GM18861 (cell line): ENCODE results near the gene SLC38A6.
"Not testable (repeated sequence)": the region's sequence is repeated elsewhere in the genome, so short reads cannot be mapped to it uniquely, and the experiment has no call there.

Source experiments
- ATAC-seq: cut with Tn5 transposase; IDR thresholded peaks from one replicate; pipeline ENCODE4 v1.9.1; 2021; ENCODE audit not compliant: unreplicated experiment

Gene SLC38A6

GRCh38 chr14:61048640-61049039, 67.6 kb downstream of the SLC38A6 start:
- ATAC-seq: no peak

GRCh38 chr14:61050417-61050816, 69.4 kb downstream of the SLC38A6 start:
- no peak for ATAC-seq

- ATAC-seq: no peak
Measured at GRCh38 chr14:61051051-61051450, 70.0 kb downstream of the SLC38A6 start.

GRCh38 chr14:61051621-61052020, 70.6 kb downstream of the SLC38A6 start:
- ATAC-seq: no peak

DNA sequence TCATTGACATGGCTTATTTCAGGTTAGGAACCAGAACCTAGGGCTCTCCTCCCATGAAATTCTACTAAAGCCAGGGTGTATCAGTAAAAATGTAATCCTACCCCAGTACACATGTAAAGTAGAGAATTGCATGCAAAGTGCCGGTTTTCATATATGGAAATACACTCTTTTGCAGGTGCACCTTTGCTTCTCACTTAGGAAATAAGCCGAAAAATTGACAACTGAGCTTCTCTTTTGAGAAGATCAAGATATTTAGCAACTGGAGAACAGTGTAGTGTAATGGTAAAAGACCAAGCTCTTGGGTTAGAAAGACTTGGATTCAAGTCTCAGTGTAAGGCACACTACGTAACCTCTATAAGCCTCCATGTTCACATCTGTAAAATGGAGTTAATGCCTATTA, 82.4 kb downstream of the SLC38A6 start:
- ATAC-seq: no peak

DNA sequence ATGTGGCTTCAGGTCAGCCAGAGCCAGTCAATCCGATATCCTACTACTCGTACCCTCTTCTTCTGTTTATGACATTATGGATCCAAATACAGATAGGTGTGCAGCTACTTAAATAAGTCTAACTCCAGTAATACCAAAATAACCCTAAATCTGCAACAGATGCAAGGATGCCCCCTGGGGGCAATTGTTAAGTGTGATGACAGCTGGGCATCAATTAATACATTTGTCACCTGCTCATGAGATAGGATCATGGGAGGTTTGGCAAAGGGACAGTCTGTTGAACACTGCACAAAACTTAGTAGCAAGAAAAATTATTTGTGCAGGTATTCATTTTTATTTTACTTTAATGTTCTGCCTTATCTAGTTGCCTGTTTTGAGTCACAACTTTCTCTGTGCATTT, 83.2 kb downstream of the SLC38A6 start:
- ATAC-seq: no peak

DNA sequence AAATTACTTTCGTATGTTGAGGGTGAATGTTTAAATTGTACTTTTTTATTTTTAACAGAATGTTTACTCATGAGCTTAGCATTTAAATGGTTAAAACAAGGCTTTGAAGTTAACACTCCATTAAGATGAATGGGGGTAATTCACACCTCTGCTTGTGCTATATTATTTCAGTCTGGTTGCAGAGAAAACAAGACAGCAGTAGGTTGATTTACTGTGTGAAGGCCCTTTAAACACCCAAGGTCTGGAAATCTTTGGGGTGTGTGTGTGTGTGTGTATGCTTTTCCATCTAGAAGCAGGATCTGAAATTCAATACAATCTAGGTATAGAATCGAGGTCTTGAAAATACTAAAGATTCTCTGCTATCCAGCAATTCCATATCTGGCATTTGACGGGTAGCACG, 83.8 kb downstream of the SLC38A6 start:
- ATAC-seq: no peak

DNA sequence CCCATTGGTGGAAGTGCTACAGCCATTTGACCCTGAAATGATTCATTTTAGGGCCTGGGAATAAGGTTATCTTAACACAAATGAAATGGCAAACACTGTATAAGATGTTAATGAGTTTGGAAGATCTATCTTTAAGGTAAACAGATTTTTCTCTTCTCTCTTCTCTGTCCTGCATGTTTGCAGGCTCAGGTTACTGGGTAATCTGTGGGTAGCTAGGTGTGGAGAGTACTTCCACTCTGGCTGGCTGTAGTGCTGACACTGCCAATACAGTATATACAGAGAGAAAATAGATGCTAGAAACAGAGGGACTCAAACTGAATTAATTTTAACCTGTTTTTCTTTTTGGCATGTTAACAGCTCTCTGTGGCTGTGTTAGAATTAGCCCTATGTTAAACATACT, 84.6 kb downstream of the SLC38A6 start:
- no peak for ATAC-seq

- ATAC-seq: not testable (repeated sequence)
Measured at GRCh38 chr14:61072442-61072841, 91.4 kb downstream of the SLC38A6 start.

DNA sequence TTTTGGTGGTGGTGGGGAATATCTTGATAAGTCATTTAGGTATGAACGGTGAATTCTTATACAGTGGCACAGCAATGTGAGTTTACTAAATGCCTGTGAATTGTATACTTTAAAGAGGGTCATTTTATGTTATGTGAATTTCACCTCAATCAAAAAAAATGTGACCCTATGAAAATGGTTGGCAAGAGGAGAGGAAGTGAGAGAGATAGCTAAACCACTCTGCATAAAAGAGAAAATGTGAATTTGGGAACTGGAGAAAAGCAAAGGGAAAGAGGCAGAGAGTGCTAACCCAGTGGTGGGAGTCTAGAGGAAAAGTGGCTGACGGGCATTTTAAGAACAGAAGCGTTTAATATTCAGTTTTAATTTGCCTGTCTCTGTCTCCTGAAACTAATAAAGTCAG, 93.8 kb downstream of the SLC38A6 start:
- no peak for ATAC-seq

DNA sequence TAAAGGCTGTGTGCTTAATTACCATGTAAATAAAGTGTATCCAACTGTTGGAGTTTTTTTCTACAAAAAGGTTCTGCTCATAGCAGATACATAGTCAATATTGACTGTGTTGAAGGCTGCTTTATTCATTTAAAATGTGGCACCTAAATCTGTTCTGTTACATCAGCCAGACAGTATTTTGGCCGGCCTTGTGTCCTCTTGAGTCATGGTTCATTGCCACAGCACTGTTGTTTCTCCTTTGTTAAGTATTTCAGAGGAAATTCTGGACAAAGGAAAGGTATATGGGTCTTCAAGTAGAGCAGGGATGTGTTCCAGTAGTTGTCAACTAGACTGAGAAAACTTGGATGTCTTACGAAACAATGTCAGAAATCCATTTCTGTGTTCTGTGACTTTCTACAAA, 95.5 kb downstream of the SLC38A6 start:
- ATAC-seq: no peak

GRCh38 chr14:61077437-61077836, 96.4 kb downstream of the SLC38A6 start:
- ATAC-seq: no peak

DNA sequence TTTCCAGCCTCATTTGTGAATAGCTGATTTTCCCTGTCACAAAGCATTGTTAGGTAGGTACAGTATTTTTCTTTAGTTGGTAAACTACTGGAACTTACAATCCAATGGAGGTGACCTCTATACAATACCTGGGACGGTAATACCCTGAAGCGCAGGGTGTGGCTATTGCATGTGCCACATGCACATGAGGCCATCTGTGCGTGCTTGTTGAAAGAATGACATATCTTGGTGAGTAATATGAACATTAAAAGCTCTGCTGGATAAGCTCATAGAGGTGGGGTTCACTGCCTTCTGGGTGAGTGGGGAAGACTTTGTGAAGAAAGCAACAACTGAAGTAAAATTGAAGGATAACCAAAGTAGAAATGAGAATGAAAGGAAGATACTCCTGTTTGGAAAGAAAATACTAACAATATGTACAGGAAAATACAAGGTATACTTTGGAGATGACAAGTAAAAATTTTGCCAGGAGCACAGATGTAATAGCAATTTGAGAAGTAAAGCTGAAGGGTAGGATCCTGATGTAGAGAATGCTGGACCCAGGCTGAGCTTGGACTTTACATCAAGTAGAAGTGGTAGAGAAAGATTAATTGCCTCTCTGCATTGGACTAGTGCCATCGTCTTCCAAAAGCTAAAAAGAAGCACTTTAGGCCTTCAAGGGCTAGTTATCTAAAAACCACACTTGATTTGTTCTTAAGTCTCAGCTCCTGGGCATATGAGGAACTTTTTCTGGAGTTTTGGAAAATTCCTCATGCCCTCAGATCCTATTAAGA, 97.1 kb downstream of the SLC38A6 start:
- ATAC-seq: no peak

GRCh38 chr14:61080591-61081010, 99.6 kb downstream of the SLC38A6 start:
- ATAC-seq: peak; percentile 81

DNA sequence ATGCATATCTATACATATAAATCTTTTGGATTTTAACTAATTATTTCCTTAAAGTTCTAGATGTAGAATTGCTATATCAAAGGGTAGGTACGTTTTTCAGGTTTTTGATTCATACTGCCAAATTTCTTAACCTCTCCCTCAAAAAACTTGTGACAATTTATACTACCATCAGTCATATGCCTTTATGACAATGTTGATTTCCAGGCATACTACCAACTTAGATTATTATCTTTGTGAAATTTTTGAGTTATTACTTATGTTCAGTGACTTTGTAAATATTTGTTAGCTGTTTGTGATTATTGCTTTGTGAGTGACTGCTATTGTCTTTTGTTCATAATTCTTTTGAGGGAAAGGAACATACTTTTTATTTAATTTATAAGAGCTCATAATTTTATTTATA, 107.0 kb downstream of the SLC38A6 start:
- no peak for ATAC-seq

DNA sequence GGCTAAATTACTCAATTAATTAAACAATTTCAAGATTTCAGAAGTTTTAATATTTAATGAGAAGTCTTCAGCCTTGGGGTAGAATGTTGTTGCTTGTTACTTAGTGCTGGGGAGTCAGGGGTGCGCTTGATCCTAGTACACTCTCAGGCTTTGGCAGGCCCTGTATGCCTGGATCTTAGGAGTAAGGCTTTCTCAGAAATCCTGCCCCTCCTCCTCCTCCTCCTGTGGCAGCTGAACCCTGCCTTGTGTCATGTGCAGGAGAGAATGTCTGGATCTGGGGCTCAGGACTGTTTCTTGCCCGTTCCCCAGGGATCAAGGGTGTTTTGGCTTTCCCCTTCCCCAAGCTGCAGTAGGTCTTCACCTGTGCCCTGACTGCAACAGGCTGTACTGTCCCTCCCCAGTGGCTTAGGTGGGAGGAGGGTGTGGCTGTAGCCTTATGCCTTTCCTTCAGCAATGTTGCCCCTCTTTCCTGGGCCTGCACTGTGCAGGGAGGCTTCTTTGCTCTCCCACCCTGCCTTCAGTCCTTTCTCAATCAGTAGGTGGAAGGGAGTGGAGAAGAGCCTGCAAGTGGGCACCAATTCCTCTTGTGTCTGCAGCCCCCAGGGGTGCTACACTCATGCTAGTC, 108.2 kb downstream of the SLC38A6 start:
- no peak for ATAC-seq

DNA sequence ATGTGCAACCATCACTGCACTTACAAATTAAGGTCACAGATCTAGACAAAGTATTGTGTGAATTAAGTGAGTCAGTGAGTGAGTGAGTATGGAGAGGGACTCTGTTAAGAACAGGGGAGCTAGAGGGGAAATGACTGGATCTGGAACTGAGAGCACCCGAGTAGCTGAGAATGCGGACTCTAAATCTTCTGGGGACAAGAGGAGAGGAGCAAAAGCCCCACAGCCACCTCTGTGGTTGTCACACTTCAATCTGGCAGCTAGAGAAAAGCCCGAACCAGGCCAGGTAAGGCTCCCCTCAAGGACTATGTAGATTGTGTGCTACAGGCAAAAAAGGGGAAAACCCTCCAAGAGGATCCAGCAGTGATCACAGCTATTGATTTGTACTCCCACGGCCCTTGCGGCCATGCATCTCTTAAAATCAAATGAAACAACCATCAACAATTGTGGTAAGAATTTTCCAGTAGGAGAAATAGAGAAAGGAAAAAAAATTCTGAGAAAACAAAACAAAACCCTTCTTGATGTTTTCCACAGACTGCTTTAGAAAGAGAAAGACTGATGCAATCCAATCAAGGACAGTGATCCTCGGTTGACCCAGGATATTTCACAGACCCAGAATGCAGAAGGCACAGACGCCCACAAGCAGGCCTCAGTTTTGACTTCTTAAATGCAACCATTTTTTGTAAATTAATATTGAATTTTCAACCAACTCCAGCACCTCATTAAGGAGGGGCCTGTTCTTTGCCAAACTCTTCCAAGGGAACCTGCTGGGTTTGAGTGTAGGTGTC, 109.6 kb downstream of the SLC38A6 start:
- ATAC-seq: no peak

GRCh38 chr14:61091657-61092273, 110.7 kb downstream of the SLC38A6 start:
- no peak for ATAC-seq

DNA sequence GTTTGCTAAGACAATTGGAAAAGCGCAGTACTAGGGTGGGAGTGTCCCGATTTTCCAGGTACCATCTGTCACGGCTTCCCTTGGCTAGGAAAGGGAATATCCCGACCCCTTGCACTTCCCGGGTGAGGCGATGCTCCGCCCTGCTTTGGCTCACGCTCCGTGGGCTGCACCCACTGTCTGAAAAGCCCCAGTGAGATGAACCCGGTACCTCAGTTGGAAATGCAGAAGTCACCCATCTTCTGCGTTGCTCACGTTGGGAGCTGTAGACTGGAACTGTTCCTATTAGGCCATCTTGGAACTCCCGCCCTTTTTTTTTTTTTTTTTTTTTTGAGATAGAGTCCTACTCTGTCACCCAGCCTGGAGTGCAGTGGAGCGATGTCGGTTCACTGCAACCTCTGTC, 117.1 kb downstream of the SLC38A6 start:
- ATAC-seq: not testable (repeated sequence)

GRCh38 chr14:61098721-61099120, 117.7 kb downstream of the SLC38A6 start:
- ATAC-seq: no peak

GRCh38 chr14:61099216-61099835, 118.3 kb downstream of the SLC38A6 start:
- ATAC-seq: no peak
